Neural crest cell (in vitro differentiated cells): Measurements from ENCODE around the gene DSC2. TPM values are rescaled to one million over a fixed set of nuclear protein-coding genes. Genes with fewer than 3 reads are reported as not detected.

Experiments used
- DNase-seq: peaks from one replicate; pipeline ENCODE4 v3.0.0; 2021; ENCODE audit warnings: low read depth, mixed read lengths, low spot score
- H3K27ac Mint-ChIP-seq: one replicate; pipeline ENCODE4 v1.8.0; 2021; ENCODE audit warnings: mild to moderate bottlenecking, mixed read lengths; ENCODE audit not compliant: unreplicated experiment
- H3K27me3 Mint-ChIP-seq: 2 replicates; pipeline ENCODE4 v1.8.0; 2021; ENCODE audit warnings: low read depth, mild to moderate bottlenecking, mixed read lengths
- H3K36me3 Mint-ChIP-seq: 2 replicates; pipeline ENCODE4 v1.8.0; 2021; ENCODE audit warnings: low read depth, mild to moderate bottlenecking, mixed read lengths
- H3K4me1 Mint-ChIP-seq: 2 replicates; pipeline ENCODE4 v1.8.0; 2021; ENCODE audit warnings: mixed read lengths
- H3K4me3 Mint-ChIP-seq: one replicate; pipeline ENCODE4 v1.8.0; 2021; ENCODE audit warnings: mild to moderate bottlenecking, mixed read lengths
- H3K9me3 Mint-ChIP-seq: 2 replicates; pipeline ENCODE4 v1.8.0; 2021; ENCODE audit warnings: mixed read lengths
- total RNA-seq: library from RNA; stranded (reverse); gene quantifications from 2 replicates; pipeline ENCODE4 v1.2.1, GENCODE V29; 2021
- TF ChIP-seq, protein P1 (sequence below): fragments of 200-600 bp; sonication (generic); conservative IDR thresholded peaks from 2 replicates; pipeline ENCODE4 v1.5.0; 2021; ENCODE audit warnings: antibody characterized with exemption, mild to moderate bottlenecking

Gene DSC2
- total RNA-seq, 1 donor from 2014 or later: 9.8 TPM

DNA sequence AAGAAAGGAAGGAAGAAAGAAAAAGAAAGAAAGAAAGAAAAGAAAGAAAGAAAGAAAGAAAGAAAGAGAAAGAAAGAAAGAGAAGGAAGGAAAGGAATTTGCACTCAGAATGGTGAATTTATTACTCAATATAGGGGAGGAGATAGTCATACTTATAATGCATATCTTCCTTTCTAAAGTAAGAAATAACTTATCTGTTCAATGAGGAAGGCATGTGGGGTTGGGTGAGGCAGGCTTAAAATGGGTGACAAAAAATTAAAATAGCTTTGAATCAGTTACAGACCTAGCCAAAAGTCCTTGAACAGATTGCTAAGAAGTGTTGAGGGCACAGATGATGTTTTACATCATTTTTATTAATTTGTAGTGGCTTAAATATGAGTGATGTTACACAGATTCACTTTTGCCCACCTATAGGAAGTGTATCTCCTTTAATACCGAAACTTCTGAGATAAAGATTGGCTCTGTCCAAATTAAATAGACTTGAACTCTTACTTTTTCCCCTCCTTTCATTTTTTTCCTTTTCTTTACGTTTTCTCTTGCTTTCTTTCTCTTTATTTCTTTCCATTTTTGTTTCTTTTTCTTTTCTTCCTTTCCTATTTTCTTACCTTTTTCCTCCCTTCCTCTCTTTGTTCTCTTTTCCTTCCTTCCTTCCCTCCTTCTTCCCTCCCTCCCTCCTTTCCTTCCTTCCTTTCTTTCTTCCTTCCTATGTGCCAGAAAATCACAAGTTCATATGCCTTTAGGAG lies 14.8 kb upstream of the DSC2 start:
- no peak for DNase-seq
- H3K27ac Mint-ChIP-seq: no peak overlapping the region
- no peaks in the 10 kb centered on the region for H3K9me3 Mint-ChIP-seq
- H3K4me3 Mint-ChIP-seq: no peak overlapping the region
- H3K27me3 Mint-ChIP-seq: peaks cover 7% of the 10 kb centered on the region
- TF ChIP-seq, protein P1, sequence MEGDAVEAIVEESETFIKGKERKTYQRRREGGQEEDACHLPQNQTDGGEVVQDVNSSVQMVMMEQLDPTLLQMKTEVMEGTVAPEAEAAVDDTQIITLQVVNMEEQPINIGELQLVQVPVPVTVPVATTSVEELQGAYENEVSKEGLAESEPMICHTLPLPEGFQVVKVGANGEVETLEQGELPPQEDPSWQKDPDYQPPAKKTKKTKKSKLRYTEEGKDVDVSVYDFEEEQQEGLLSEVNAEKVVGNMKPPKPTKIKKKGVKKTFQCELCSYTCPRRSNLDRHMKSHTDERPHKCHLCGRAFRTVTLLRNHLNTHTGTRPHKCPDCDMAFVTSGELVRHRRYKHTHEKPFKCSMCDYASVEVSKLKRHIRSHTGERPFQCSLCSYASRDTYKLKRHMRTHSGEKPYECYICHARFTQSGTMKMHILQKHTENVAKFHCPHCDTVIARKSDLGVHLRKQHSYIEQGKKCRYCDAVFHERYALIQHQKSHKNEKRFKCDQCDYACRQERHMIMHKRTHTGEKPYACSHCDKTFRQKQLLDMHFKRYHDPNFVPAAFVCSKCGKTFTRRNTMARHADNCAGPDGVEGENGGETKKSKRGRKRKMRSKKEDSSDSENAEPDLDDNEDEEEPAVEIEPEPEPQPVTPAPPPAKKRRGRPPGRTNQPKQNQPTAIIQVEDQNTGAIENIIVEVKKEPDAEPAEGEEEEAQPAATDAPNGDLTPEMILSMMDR: no peak
- no peaks in the 10 kb centered on the region for H3K4me1 Mint-ChIP-seq
- no peaks in the 10 kb centered on the region for H3K36me3 Mint-ChIP-seq

DNA sequence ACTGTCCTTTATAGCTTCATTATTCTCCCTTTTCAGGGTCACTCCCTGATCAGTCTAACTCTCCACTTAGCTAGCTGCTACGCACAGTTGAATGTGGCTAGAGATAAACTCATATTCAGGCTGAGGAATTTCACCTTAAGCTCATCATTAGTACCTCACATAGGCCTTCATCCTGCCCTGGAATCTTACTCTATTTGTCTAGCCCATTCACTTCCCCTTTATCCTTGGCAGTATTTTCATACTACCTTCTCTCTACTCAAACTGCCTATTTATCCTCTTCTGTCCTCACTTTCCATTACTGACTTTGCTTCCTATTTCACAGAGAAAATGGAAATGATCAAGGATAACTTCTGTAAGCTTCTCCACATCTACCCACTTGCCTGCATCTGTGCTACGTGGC lies 10.6 kb upstream of the DSC2 start:
- Mint-ChIP-seq H3K4me1 (no peaks in the 10 kb centered on the region), H3K9me3 (no peaks in the 10 kb centered on the region), H3K4me3 (no peak overlapping the region), H3K36me3 (no peaks in the 10 kb centered on the region), H3K27ac (no peak overlapping the region), H3K27me3 (peaks cover 5% of the 10 kb centered on the region)
- no peak for DNase-seq
- TF ChIP-seq, protein P1: no peak

DNA sequence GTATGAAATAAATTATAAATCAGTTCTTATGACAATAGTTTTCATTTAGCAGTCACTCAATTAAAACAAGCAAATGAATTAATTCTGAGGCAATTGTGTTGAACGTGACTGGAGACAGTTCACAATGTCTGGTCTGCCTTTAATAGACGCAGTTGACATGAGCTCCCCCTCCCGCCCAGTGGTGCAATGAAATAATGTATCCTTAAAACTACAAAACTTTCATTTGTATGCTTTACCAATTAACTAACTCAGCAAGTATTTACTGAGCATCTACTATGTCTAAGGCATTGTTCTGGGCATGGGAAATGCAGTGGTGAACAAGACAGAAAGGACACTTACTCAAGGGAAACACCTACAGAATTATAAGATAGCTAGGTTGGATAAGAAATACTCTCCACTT lies 3.5 kb upstream of the DSC2 start:
- Mint-ChIP-seq H3K4me1 (peaks cover 7% of the 10 kb centered on the region), H3K27me3 (peaks cover 14% of the 10 kb centered on the region), H3K27ac (no peak overlapping the region), H3K9me3 (no peaks in the 10 kb centered on the region), H3K4me3 (no peak overlapping the region), H3K36me3 (no peaks in the 10 kb centered on the region)
- TF ChIP-seq, protein P1: no peak
- no peak for DNase-seq

DNA sequence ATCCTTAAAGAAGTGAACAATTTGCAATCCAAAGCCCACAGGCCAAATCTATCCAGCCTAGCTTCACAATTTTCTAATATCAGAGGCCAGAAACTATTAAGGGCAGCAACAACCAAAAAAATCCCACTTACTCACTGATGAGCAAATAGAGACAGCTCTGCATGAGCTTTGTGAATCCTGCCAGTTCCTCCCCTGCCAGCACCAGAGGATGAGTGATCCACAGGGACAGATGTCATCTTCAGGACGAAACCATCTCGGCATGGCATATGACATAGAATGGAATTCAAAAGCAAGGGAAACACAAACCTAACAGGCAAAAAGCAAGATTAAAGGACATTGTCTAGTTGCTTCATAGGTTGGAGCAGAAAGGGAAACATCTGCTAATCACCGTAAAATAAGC lies 2.2 kb upstream of the DSC2 start:
- no peak overlapping the region for H3K27ac Mint-ChIP-seq
- H3K36me3 Mint-ChIP-seq: no peaks in the 10 kb centered on the region
- peaks cover 27% of the 10 kb centered on the region for H3K27me3 Mint-ChIP-seq
- TF ChIP-seq, protein P1: no peak
- H3K4me1 Mint-ChIP-seq: peaks cover 15% of the 10 kb centered on the region
- H3K4me3 Mint-ChIP-seq: no peak overlapping the region
- H3K9me3 Mint-ChIP-seq: no peaks in the 10 kb centered on the region
- no peak for DNase-seq

DNA sequence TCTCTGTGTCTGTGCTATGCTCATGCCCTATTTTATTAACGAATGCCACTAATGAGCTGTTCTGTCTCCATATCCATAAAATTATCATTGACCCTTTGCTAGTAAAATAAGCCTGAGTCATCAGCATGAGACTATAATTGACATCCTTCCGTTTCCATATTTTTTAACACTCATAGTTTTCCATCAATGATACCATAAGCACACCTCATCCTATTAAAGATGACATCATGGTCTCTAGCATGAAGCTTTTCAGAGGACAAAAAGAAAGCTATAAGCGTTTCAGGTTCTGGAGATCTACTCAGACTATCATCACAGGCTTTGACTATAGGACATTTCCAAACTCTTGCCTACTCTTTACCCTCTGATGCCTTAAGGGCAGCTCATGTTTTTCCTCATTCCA lies 1.2 kb upstream of the DSC2 start:
- H3K4me1 Mint-ChIP-seq: peaks cover 24% of the 10 kb centered on the region
- no peak overlapping the region for H3K27ac Mint-ChIP-seq
- H3K27me3 Mint-ChIP-seq: peaks cover 31% of the 10 kb centered on the region
- H3K9me3 Mint-ChIP-seq: no peaks in the 10 kb centered on the region
- H3K36me3 Mint-ChIP-seq: no peaks in the 10 kb centered on the region
- H3K4me3 Mint-ChIP-seq: peak overlapping the region; percentile 56
- DNase-seq: no peak
- TF ChIP-seq, protein P1: no peak
